Ishikawa (cell line): Measurements from ENCODE around the gene CCDC187.

Experiments
- CEBPB ChIP-seq: IDR thresholded peaks from 2 replicates; pipeline ENCODE4 v1.6.1; 2012
- CREB1 ChIP-seq: IDR thresholded peaks from 2 replicates; pipeline ENCODE4 v1.6.1; 2012; ENCODE audit warnings: low read depth
- EGR1 ChIP-seq: IDR thresholded peaks from 2 replicates; pipeline ENCODE4 v1.6.1; 2012
- EP300 ChIP-seq: IDR thresholded peaks from 2 replicates; pipeline ENCODE4 v1.6.1; 2012; ENCODE audit warnings: borderline replicate concordance
- FOXM1 ChIP-seq: IDR thresholded peaks from 2 replicates; pipeline ENCODE4 v1.6.1; 2012; ENCODE audit warnings: low read depth, borderline replicate concordance
- NFIC ChIP-seq: IDR thresholded peaks from 2 replicates; pipeline ENCODE4 v1.6.1; 2012
- RAD21 ChIP-seq: IDR thresholded peaks from 2 replicates; pipeline ENCODE4 v1.6.1; 2012; ENCODE audit warnings: low read depth
- TAF1 ChIP-seq: IDR thresholded peaks from 2 replicates; pipeline ENCODE4 v1.6.1; 2012; ENCODE audit warnings: low read depth, mild to moderate bottlenecking
- TCF12 ChIP-seq: IDR thresholded peaks from 2 replicates; pipeline ENCODE4 v1.6.1; 2012; ENCODE audit warnings: low read depth
- TEAD4 ChIP-seq: IDR thresholded peaks from 2 replicates; pipeline ENCODE4 v1.6.1; 2012
- YY1 ChIP-seq: IDR thresholded peaks from 2 replicates; pipeline ENCODE4 v1.6.1; 2012; ENCODE audit warnings: low read depth
- ZBTB7A ChIP-seq: IDR thresholded peaks from 2 replicates; pipeline ENCODE4 v1.6.1; 2012; ENCODE audit warnings: low read depth
- TF ChIP-seq, protein P1 (sequence below): IDR thresholded peaks from 2 replicates; pipeline ENCODE4 v1.6.1; 2012; ENCODE audit warnings: low read depth, mild to moderate bottlenecking
- TF ChIP-seq, protein P2 (sequence below): IDR thresholded peaks from 2 replicates; pipeline ENCODE4 v1.6.1; 2012
- TF ChIP-seq, protein P3 (sequence below): IDR thresholded peaks from 2 replicates; pipeline ENCODE4 v1.6.1; 2012

The CCDC187 gene

DNA sequence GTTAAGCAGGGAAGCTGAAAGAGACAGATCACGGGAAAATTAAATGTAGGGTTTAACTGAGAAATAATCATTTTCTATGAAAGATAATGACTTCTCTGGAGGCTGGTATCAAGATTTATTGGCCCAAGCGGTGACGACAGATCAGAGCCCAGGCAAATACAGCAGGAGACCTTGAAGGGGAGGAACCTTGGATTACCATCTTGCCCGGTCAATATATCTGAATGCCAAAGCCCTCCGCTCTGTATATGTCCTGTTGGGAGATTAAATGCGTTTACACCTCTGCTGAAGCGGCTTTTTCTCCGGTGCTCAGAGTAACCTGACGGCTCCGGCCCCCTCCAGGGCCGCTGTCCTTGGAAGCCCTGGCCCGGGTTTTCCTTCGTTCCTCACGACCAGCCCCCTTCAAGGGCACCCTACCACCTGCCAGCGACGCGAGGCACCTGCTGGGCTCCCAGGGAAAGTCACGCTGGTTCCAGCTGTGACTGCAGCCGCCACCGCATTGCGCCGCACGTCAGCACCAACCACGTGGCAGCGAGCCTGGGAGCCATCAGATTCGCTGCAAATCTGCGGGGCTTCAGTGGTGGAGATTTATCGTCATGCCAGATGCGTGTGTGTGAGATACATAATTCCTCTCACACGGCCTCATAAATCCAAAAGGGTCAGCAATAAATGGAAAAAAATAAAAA lies 53.9 kb downstream of the CCDC187 start:
- TF ChIP-seq FOXM1 (no peak), TEAD4 (no peak)

DNA sequence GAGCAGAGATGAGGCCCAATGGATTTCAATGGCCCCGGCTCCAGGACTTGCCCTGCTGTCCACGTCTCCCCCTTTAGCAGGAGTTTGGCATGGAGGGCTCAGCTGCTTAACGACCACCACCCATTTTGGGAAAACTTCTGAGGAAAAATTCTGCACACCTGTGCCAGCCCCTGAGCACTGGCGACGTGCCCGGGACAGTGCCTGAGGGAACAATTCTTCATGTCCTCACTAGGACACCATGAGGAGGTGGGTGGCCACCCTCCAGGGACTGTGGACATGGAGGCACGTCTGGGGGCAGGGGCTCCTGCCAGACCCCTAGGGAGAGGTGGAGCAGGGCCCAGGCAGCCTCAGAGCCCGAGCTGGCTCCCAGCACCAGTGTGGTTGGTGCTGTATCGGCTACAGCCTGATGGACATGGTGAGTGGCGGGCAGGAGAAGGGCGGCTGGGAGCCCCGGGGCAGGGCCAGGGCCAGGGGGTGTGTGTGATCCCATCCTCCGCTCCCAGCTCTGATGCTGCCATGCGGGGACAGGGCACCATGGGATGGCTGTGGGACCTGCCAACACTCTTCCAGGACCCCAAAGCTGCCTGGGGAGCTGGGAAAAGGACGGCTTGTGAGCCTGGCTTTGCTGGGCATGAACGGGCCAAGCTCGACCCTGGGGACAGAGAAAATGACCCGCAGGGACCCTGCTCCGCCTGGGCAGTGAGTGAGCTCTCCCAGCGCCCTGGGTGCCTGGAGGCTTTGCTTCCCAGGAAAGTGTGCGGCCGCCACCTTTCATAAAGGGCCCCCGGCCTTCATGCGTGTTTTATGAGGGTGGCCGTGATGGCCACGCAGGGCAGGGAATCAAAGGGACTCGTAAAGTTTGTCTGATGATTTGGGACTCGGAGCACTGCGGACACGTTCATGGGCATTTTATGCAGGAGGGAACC lies 54.7 kb downstream of the CCDC187 start:
- TF ChIP-seq NFIC (no peak), TCF12 (no peak), EGR1 (no peak), TAF1 (no peak), EP300 (no peak), YY1 (no peak), ZBTB7A (no peak), CREB1 (no peak), RAD21 (no peak), CEBPB (no peak), FOXM1 (no peak), TEAD4 (no peak)
- TF ChIP-seq, protein P1, sequence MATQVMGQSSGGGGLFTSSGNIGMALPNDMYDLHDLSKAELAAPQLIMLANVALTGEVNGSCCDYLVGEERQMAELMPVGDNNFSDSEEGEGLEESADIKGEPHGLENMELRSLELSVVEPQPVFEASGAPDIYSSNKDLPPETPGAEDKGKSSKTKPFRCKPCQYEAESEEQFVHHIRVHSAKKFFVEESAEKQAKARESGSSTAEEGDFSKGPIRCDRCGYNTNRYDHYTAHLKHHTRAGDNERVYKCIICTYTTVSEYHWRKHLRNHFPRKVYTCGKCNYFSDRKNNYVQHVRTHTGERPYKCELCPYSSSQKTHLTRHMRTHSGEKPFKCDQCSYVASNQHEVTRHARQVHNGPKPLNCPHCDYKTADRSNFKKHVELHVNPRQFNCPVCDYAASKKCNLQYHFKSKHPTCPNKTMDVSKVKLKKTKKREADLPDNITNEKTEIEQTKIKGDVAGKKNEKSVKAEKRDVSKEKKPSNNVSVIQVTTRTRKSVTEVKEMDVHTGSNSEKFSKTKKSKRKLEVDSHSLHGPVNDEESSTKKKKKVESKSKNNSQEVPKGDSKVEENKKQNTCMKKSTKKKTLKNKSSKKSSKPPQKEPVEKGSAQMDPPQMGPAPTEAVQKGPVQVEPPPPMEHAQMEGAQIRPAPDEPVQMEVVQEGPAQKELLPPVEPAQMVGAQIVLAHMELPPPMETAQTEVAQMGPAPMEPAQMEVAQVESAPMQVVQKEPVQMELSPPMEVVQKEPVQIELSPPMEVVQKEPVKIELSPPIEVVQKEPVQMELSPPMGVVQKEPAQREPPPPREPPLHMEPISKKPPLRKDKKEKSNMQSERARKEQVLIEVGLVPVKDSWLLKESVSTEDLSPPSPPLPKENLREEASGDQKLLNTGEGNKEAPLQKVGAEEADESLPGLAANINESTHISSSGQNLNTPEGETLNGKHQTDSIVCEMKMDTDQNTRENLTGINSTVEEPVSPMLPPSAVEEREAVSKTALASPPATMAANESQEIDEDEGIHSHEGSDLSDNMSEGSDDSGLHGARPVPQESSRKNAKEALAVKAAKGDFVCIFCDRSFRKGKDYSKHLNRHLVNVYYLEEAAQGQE, result no peak
- TF ChIP-seq, protein P2, sequence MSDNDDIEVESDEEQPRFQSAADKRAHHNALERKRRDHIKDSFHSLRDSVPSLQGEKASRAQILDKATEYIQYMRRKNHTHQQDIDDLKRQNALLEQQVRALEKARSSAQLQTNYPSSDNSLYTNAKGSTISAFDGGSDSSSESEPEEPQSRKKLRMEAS, result no peak
- TF ChIP-seq, protein P3, sequence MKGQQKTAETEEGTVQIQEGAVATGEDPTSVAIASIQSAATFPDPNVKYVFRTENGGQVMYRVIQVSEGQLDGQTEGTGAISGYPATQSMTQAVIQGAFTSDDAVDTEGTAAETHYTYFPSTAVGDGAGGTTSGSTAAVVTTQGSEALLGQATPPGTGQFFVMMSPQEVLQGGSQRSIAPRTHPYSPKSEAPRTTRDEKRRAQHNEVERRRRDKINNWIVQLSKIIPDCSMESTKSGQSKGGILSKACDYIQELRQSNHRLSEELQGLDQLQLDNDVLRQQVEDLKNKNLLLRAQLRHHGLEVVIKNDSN, result no peak

DNA sequence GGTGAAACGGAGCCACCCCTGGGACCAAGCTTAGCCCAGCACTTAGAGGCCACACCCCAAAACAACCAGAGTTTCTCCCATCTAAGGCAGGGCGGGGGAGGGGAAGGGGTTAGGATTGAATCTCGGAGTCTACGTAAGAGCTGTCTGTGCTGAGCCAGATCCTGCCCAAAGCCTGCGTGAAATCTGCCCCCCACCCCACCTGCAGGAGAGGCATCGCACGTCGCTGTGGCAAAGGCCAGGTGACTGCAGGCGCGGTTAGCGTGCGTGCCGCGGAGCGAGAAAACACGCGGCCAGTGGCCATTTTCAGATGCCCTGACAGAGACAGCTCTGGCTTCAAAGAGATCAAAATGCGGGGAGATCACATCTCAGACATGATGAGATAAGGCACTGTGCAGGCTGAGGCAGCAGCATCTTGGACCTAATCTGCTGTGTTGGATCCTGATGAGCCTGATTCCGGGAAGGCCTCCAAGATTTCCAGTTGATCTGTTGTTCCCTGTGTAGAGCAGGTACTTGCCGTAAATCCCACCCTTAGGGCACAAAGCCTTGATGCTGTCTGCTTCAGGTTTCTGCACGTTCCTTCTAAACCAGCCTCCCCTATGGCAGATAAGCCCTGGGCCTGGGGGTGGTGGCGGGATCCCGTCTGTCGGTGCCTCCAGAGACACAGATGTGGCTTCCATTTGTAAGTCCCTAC lies 55.8 kb downstream of the CCDC187 start:
- TF ChIP-seq, protein P1, result no peak
- no peak for TF ChIP-seq EGR1
- TF ChIP-seq NFIC, result no peak
- TF ChIP-seq CEBPB, result no peak
- TF ChIP-seq EP300, result no peak
- no peak for TF ChIP-seq TAF1
- TF ChIP-seq ZBTB7A, result no peak
- no peak for TF ChIP-seq TCF12

DNA sequence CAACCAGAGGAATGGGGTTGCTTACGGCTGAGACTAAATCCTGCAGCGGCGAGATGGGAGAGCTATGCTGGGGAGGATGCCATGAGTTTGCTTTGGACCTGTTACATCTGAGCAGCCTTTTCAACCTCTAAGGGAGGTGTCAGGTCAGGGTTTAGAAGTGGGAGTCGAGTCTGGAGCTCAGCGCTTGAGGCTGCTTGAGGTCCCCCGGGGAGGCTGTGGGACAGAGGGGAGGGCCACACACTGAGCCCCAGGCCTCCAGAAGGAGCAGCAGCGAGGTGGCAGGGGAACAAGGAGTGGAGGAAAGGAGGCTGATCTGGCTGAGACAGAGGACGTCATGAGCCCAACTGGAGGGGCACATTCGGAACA lies 56.4 kb downstream of the CCDC187 start:
- TF ChIP-seq CREB1 (no peak), NFIC (no peak), EP300 (no peak), TEAD4 (no peak), CEBPB (no peak), EGR1 (no peak), YY1 (no peak), TCF12 (no peak), ZBTB7A (no peak), RAD21 (no peak), FOXM1 (no peak), TAF1 (no peak)
- TF ChIP-seq, protein P3, result no peak
- TF ChIP-seq, protein P1, result no peak
- TF ChIP-seq, protein P2, result no peak
